DOHH2 (cell line): ENCODE results near the gene PIP5K1C.
A peak's percentile ranks its signal among the peaks of the same experiment; 100 is the strongest.

Experiments used
- H3F3A ChIP-seq: fragments of 200-600 bp; sonication (generic), shearing (Covaris generic); 2 replicates; pipeline ENCODE4 v1.6.0; 2016; ENCODE audit warnings: antibody characterized with exemption, mild to moderate bottlenecking; ENCODE audit not compliant: control insufficient read depth, insufficient read depth
- H3K27ac ChIP-seq: fragments of 200-600 bp; sonication (generic); 2 replicates; pipeline ENCODE4 v1.5.1; 2014; ENCODE audit warnings: low read depth, mild to moderate bottlenecking, low read length, moderate library complexity
- H3K27me3 ChIP-seq: fragments of 200-600 bp; sonication (generic); 2 replicates; pipeline ENCODE4 v1.6.1; 2014; ENCODE audit warnings: mild to moderate bottlenecking, low read length, mixed read lengths; ENCODE audit not compliant: control insufficient read depth
- H3K36me3 ChIP-seq: fragments of 200-600 bp; sonication (generic); 2 replicates; pipeline ENCODE4 v1.6.1; 2014; ENCODE audit warnings: mild to moderate bottlenecking, low read length, moderate library complexity, mixed read lengths; ENCODE audit not compliant: control insufficient read depth
- H3K4me1 ChIP-seq: fragments of 200-600 bp; sonication (generic); 2 replicates; pipeline ENCODE4 v1.6.1; 2014; ENCODE audit warnings: mild to moderate bottlenecking, low read length, mixed read lengths; ENCODE audit not compliant: control insufficient read depth
- H3K4me2 ChIP-seq: fragments of 200-600 bp; sonication (generic); 2 replicates; pipeline ENCODE4 v1.6.0; 2014; ENCODE audit warnings: mild to moderate bottlenecking, low read length, moderate library complexity
- H3K4me3 ChIP-seq: fragments of 200-600 bp; sonication (generic); 2 replicates; pipeline ENCODE4 v1.5.1; 2014; ENCODE audit warnings: mild to moderate bottlenecking, low read length, mixed read lengths
- H3K79me2 ChIP-seq: fragments of 200-600 bp; sonication (generic); 2 replicates; pipeline ENCODE4 v1.6.1; 2014; ENCODE audit warnings: mild to moderate bottlenecking, low read length, mixed read lengths; ENCODE audit not compliant: control insufficient read depth
- H3K9me2 ChIP-seq: fragments of 200-600 bp; sonication (generic); replicated peaks from 2 replicates; pipeline ENCODE4 v1.6.1; 2014; ENCODE audit warnings: mild to moderate bottlenecking, low read length, mixed read lengths; ENCODE audit not compliant: control insufficient read depth
- H3K9me3 ChIP-seq: fragments of 200-600 bp; sonication (generic); 2 replicates; pipeline ENCODE4 v1.6.1; 2014; ENCODE audit warnings: antibody characterized with exemption, low read length, mixed read lengths; ENCODE audit not compliant: control insufficient read depth, insufficient read depth
- H4K20me1 ChIP-seq: fragments of 200-600 bp; sonication (generic); 2 replicates; pipeline ENCODE4 v1.6.0; 2014; ENCODE audit warnings: low read depth, mild to moderate bottlenecking, antibody characterized with exemption, low read length, moderate library complexity; ENCODE audit not compliant: control insufficient read depth, insufficient read depth
- CTCF ChIP-seq: fragments of 200-600 bp; sonication (generic); IDR thresholded peaks from one replicate; pipeline ENCODE4 v1.5.1; 2014; ENCODE audit warnings: antibody characterized with exemption, mild to moderate bottlenecking, low read depth, low read length; ENCODE audit not compliant: poor library complexity, severe bottlenecking
- EZH2phosphoT487 ChIP-seq: fragments of 200-600 bp; sonication (generic); IDR thresholded peaks from 2 replicates; pipeline ENCODE4 v1.6.1; 2017; ENCODE audit warnings: borderline replicate concordance, mild to moderate bottlenecking, antibody characterized with exemption, low read length, moderate library complexity, mixed read lengths

PIP5K1C gene

GRCh38 chr19:3745363-3746045 lies 45.2 kb upstream of the PIP5K1C start:
- no peaks in the 10 kb centered on the region for H4K20me1 ChIP-seq

GRCh38 chr19:3743486-3743885 lies 43.2 kb upstream of the PIP5K1C start:
- Histone ChIP-seq H3K27ac (no peak overlapping the region), H3K4me1 (peaks cover 6% of the 10 kb centered on the region), H3K9me2 (no peaks in the 10 kb centered on the region), H3K36me3 (no peaks in the 10 kb centered on the region), H3K4me2 (peak overlapping the region; percentile 4; the same call in 1 of the 2 replicates), H3K27me3 (no peaks in the 10 kb centered on the region), H3K4me3 (no peak overlapping the region), H3K9me3 (peaks cover 3% of the 10 kb centered on the region; the same call in 1 of the 2 replicates), H4K20me1 (no peaks in the 10 kb centered on the region), H3F3A (no peaks in the 10 kb centered on the region), H3K79me2 (no peaks in the 10 kb centered on the region)
- TF ChIP-seq CTCF, result no peak
- TF ChIP-seq EZH2phosphoT487, result no peak

More at GRCh38 chr19:3745363-3746045, 45.2 kb upstream of the PIP5K1C start:
- TF ChIP-seq CTCF, result no peak
- TF ChIP-seq EZH2phosphoT487, result no peak
- no peaks in the 10 kb centered on the region for H3K27me3 ChIP-seq
- no peaks in the 10 kb centered on the region for H3K9me2 ChIP-seq
- no peaks in the 10 kb centered on the region for H3F3A ChIP-seq
- peaks cover 3% of the 10 kb centered on the region; the same call in 1 of the 2 replicates for H3K9me3 ChIP-seq
- no peak overlapping the region for H3K27ac ChIP-seq
- no peaks in the 10 kb centered on the region for H3K36me3 ChIP-seq
- H3K79me2 ChIP-seq, result no peaks in the 10 kb centered on the region
- no peak overlapping the region for H3K4me2 ChIP-seq
- H3K4me1 ChIP-seq, result peaks cover 6% of the 10 kb centered on the region
- no peak overlapping the region for H3K4me3 ChIP-seq

GRCh38 chr19:3740431-3740830 lies 40.2 kb upstream of the PIP5K1C start:
- TF ChIP-seq EZH2phosphoT487, result no peak
- no peak for TF ChIP-seq CTCF
- no peak overlapping the region for H3K4me3 ChIP-seq

More at GRCh38 chr19:3740431-3740830, 40.2 kb upstream of the PIP5K1C start:
- H3K9me2 ChIP-seq, result no peaks in the 10 kb centered on the region
- H3F3A ChIP-seq, result no peaks in the 10 kb centered on the region
- no peak overlapping the region for H3K4me2 ChIP-seq
- no peak overlapping the region for H3K27ac ChIP-seq
- no peaks in the 10 kb centered on the region for H4K20me1 ChIP-seq
- no peaks in the 10 kb centered on the region for H3K36me3 ChIP-seq
- H3K4me1 ChIP-seq, result peaks cover 6% of the 10 kb centered on the region
- peaks cover 3% of the 10 kb centered on the region; the same call in 1 of the 2 replicates for H3K9me3 ChIP-seq
- H3K79me2 ChIP-seq, result no peaks in the 10 kb centered on the region
- no peaks in the 10 kb centered on the region for H3K27me3 ChIP-seq
